Activated CD4-positive, alpha-beta T cell treated with anti-CD3 and anti-CD28 coated beads, Interleukin-2, amount 50 U/mL, for 48 hours (primary cell): ENCODE results near the gene TSSK6.

Source experiments
- DNase-seq, 2 experiments: peaks; one replicate each; pipeline ENCODE4 v3.0.0-alpha.2; 2020

TSSK6 gene

GRCh38 chr19:19529783-19530422, 14.6 kb upstream of the TSSK6 start:
- no peak for DNase-seq

- no peak for DNase-seq
Observed at GRCh38 chr19:19528721-19529490, 13.6 kb upstream of the TSSK6 start, which contains the start of gene YJEFN3. Gene YJEFN3, plus strand, starts transcription at chr19:19528911. Its CDS starts 22 bp downstream, at chr19:19528933.

- DNase-seq = no peak
Observed at GRCh38 chr19:19527674-19528625, 12.6 kb upstream of the TSSK6 start.

- DNase-seq = no peak
Observed at GRCh38 chr19:19527371-19527656, 12.0 kb upstream of the TSSK6 start.

GRCh38 chr19:19526581-19527370, 11.4 kb upstream of the TSSK6 start:
- DNase-seq = no peak

GRCh38 chr19:19525611-19526380, 10.4 kb upstream of the TSSK6 start:
- no peak for DNase-seq

GRCh38 chr19:19524053-19524452, 8.7 kb upstream of the TSSK6 start:
- DNase-seq = no peak

- DNase-seq = no peak
Observed at GRCh38 chr19:19523177-19523576, 7.8 kb upstream of the TSSK6 start.

- DNase-seq = no peak
Observed at GRCh38 chr19:19520989-19521388, 5.6 kb upstream of the TSSK6 start.

GRCh38 chr19:19517235-19517619, 1.9 kb upstream of the TSSK6 start:
- no peak for DNase-seq

GRCh38 chr19:19515642-19516519, 533 bp upstream of the TSSK6 start, which contains the start of gene NDUFA13:
Gene NDUFA13, plus strand, starts transcription at chr19:19516225. Its CDS starts 14 bp downstream, at chr19:19516239.
- peak; percentile 95 to 96 for DNase-seq

GRCh38 chr19:19514215-19514657, 1.1 kb downstream of the TSSK6 start:
- DNase-seq = no peak

GRCh38 chr19:19513682-19514081, 1.7 kb downstream of the TSSK6 start:
- DNase-seq = no peak

GRCh38 chr19:19510432-19510831, 4.9 kb downstream of the TSSK6 start:
- no peak for DNase-seq

- no peak for DNase-seq
Observed at GRCh38 chr19:19508217-19508616, 7.1 kb downstream of the TSSK6 start.

GRCh38 chr19:19507354-19507753, 8.0 kb downstream of the TSSK6 start:
- DNase-seq = no peak

GRCh38 chr19:19506592-19506991, 8.8 kb downstream of the TSSK6 start:
- DNase-seq = no peak

GRCh38 chr19:19505669-19506326, 9.6 kb downstream of the TSSK6 start:
- no peak for DNase-seq

- no peak for DNase-seq
Observed at GRCh38 chr19:19504754-19505668, 10.3 kb downstream of the TSSK6 start.
